T-helper 17 cell (primary cell): ENCODE measurements around the gene ESCO1. TPM values are rescaled to one million over a fixed set of nuclear protein-coding genes. Genes with fewer than 3 reads are reported as not detected.
"Not testable (repeated sequence)": the region's sequence is repeated elsewhere in the genome, so short reads cannot be mapped to it uniquely, and the experiment has no call there.

Source experiments
- ATAC-seq: fragments of 150-1000 bp; cut with Tn5 transposase; 2 replicates; pipeline ENCODE4 v1.10.0; 2021; ENCODE audit warnings: mild to moderate bottlenecking, moderate library complexity
- DNase-seq, 3 donors: peaks; one replicate each; pipeline versions ENCODE4 v3.0.0 to v3.0.0-alpha.2; 2020 to 2021
- H3K9me3 ChIP-seq: one replicate; pipeline ENCODE4 v1.7.0; 2013; ENCODE audit warnings: low read length, mild to moderate bottlenecking; ENCODE audit not compliant: control insufficient read depth, poor library complexity, severe bottlenecking
- H3K27ac Mint-ChIP-seq: one replicate; pipeline ENCODE4 v1.8.0; 2022; ENCODE audit warnings: mild to moderate bottlenecking, moderate library complexity, mixed read lengths
- H3K27me3 Mint-ChIP-seq: one replicate; pipeline ENCODE4 v1.8.0; 2022; ENCODE audit warnings: mixed read lengths
- H3K36me3 Mint-ChIP-seq: one replicate; pipeline ENCODE4 v1.8.0; 2022; ENCODE audit warnings: low read depth, mixed read lengths
- H3K4me1 Mint-ChIP-seq: one replicate; pipeline ENCODE4 v1.8.0; 2022; ENCODE audit warnings: mild to moderate bottlenecking, mixed read lengths
- H3K4me3 Mint-ChIP-seq: one replicate; pipeline ENCODE4 v1.8.0; 2022; ENCODE audit warnings: mild to moderate bottlenecking, moderate library complexity, mixed read lengths
- total RNA-seq, 4 donors: library from RNA in 2 of 4; stranded (reverse) in 2 of 4; gene quantifications; one replicate each; pipeline ENCODE4 v1.2.3 and lab custom pipeline; 2022 to 2026

ESCO1 gene
- total RNA-seq, 2 donors from 2014 or later = 32.5 to 37.7 TPM

GRCh38 chr18:21602299-21602587, 1.7 kb upstream of the ESCO1 start:
- no peak for ATAC-seq
- peak overlapping the region; percentile 54 for H3K27ac Mint-ChIP-seq
- peaks cover 6% of the 10 kb centered on the region for H3K36me3 Mint-ChIP-seq
- H3K4me1 Mint-ChIP-seq = peaks cover 28% of the 10 kb centered on the region
- peak overlapping the region; percentile 15 for H3K4me3 Mint-ChIP-seq
- DNase-seq = no peak
- no peaks in the 10 kb centered on the region for H3K9me3 ChIP-seq
- H3K27me3 Mint-ChIP-seq = no peaks in the 10 kb centered on the region

GRCh38 chr18:21599585-21600525, 649 bp downstream of the ESCO1 start:
- ATAC-seq (peak; percentile 63), DNase-seq (peak in 2 of 3 donors; percentile 45 to 57)
- H3K4me1 Mint-ChIP-seq = peaks cover 29% of the 10 kb centered on the region
- H3K4me3 Mint-ChIP-seq = peak overlapping the region; percentile 98
- H3K27ac Mint-ChIP-seq = peak overlapping the region; percentile 99
- peaks cover 6% of the 10 kb centered on the region for H3K36me3 Mint-ChIP-seq
- H3K27me3 Mint-ChIP-seq = no peaks in the 10 kb centered on the region
- no peaks in the 10 kb centered on the region for H3K9me3 ChIP-seq

DNA sequence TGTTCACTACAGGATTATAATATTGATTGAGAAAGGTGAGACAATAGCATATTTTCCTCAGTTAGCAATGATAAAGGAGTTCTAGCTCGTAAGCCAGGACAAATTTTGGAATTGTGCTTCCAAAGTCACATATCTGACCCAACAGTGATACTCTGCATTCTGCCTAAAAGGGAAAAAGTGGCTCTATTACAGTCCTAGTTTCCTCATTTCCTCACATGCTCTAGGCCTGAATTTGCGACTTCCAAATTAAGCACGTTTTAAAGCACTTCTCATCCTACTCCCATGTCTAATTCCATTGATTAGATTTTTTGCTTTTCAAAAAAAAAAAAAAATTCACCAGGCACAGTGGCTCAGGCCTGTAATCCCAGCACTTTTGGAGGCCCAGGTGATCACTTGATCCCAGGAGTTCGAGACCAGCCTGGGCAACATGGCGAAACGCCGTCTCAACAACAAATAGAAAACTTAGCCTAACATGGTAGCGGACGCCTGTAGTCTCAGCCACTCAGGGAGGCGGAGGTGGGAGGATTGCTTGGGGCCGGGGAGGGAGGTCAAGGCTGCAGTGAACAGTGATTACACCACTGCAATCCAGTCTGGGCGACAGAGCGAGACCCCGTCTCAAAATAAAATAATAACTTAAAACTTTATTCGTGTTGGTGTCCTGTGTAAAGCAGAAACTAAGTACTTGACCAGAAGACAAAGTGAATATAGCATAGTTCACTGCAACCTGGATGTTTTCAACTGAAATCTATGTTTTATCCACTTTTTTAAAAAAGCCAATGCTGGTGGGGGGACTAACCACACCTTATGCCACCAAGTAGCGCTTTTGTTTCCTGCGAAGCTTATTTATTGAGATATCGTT, 1.5 kb downstream of the ESCO1 start:
- H3K4me1 Mint-ChIP-seq = peaks cover 28% of the 10 kb centered on the region
- no peaks in the 10 kb centered on the region for H3K9me3 ChIP-seq
- ATAC-seq (no peak), DNase-seq (no peak)
- H3K4me3 Mint-ChIP-seq = peak overlapping the region; percentile 98
- no peaks in the 10 kb centered on the region for H3K27me3 Mint-ChIP-seq
- H3K36me3 Mint-ChIP-seq = peaks cover 6% of the 10 kb centered on the region
- H3K27ac Mint-ChIP-seq = peak overlapping the region; percentile 99

DNA sequence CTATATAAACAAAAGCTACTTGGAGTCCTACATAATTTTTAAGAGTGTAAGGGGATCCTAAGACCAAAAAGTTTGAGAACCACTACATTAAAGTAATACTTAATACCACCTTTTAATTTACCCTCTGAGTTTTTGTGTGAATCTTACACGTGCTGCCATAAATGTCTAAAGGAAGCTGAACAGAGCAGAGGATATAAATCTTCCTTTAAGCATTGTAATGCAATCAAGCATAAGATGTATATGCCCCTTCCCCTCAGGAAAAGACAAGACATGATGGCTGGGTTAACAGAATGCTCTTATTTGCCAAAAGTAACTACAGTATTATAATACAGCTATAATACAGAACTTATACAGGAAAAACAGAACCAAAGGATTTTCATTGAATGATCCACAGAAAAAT, 2.9 kb downstream of the ESCO1 start:
- H3K27ac Mint-ChIP-seq = no peak overlapping the region
- H3K9me3 ChIP-seq = no peaks in the 10 kb centered on the region
- ATAC-seq (no peak), DNase-seq (no peak)
- H3K27me3 Mint-ChIP-seq = no peaks in the 10 kb centered on the region
- peaks cover 31% of the 10 kb centered on the region for H3K4me1 Mint-ChIP-seq
- no peak overlapping the region for H3K4me3 Mint-ChIP-seq
- peaks cover 6% of the 10 kb centered on the region for H3K36me3 Mint-ChIP-seq

GRCh38 chr18:21593540-21594257, 6.8 kb downstream of the ESCO1 start:
- H3K27me3 Mint-ChIP-seq = no peaks in the 10 kb centered on the region
- no peak for DNase-seq
- no peak overlapping the region for H3K4me3 Mint-ChIP-seq
- peaks cover 14% of the 10 kb centered on the region for H3K4me1 Mint-ChIP-seq
- no peaks in the 10 kb centered on the region for H3K9me3 ChIP-seq
- peak overlapping the region; percentile 4 for H3K27ac Mint-ChIP-seq
- peak; percentile 70 for ATAC-seq
- no peaks in the 10 kb centered on the region for H3K36me3 Mint-ChIP-seq

DNA sequence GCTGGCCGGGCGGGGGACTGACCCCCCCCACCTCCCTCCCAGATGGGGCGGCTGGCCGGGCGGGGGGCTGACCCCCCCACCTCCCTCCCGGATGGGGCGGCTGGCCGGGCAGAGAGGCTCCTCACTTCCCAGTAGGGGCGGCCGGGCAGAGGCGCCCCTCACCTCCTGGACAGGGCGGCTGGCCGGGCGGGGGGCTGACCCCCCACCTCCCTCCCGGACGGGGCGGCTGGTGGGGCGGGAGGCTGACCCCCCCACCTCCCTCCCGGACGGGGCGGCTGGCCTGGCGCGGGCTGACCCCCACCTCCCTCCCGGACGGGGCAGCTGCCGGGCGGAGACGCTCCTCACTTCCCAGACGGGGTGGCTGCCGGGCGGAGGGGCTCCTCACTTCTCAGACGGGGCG, 8.1 kb downstream of the ESCO1 start:
- H3K9me3 ChIP-seq, H3K27me3 Mint-ChIP-seq, H3K36me3 Mint-ChIP-seq, DNase-seq, H3K4me3 Mint-ChIP-seq, ATAC-seq, H3K27ac Mint-ChIP-seq: not testable (repeated sequence)
- H3K4me1 Mint-ChIP-seq = peaks cover 11% of the 10 kb centered on the region

DNA sequence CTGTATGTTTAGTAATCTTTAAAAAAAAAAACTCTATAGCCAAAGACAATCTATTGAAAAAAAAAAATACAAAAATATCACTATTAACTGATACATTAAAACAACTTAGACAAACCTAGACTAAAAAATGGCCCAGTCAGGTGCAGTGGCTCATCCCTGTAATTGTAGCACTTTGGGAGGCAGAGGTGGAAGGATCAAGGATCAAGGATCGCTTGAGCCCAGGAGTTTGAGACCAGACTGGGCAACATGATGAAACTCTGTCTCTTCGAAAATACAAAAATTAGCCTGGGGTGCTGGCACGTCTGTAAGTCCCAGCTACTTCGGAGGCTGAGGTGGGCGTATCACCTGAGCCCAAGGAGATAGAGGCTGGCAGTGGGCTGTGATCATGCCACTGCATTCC, 16.1 kb downstream of the ESCO1 start:
- no peak for ATAC-seq

DNA sequence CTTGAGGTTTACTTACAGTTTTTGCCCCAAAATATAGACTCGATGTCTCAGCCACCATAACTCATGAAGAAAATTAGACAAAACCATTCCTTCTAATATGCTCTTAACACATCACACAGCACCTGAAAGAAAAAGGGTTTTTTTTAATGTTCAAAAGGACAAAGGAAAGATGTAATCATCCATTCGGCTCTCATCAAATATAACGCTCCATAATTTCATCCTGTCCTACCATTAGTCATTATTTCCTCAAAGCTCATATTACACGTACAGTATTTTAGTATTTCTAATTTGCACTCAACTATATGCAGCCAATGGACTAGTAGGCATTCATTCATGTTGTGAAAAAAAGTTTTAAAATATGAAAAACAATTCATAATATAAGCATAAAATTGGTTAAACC, 24.8 kb downstream of the ESCO1 start:
- Mint-ChIP-seq H3K27me3 (no peaks in the 10 kb centered on the region), H3K36me3 (peaks cover 16% of the 10 kb centered on the region), H3K27ac (no peak overlapping the region), H3K4me1 (peaks cover 16% of the 10 kb centered on the region), H3K4me3 (no peak overlapping the region)
- ATAC-seq (no peak), DNase-seq (no peak)
- H3K9me3 ChIP-seq = no peaks in the 10 kb centered on the region

More for the DNA sequence above, 16.1 kb downstream of the ESCO1 start:
- H3K27ac Mint-ChIP-seq = peak overlapping the region; percentile 75
- H3K4me3 Mint-ChIP-seq = no peak overlapping the region
- DNase-seq = no peak
- no peaks in the 10 kb centered on the region for H3K27me3 Mint-ChIP-seq
- H3K9me3 ChIP-seq = no peaks in the 10 kb centered on the region
- H3K4me1 Mint-ChIP-seq = peaks cover 11% of the 10 kb centered on the region
- peaks cover 2% of the 10 kb centered on the region for H3K36me3 Mint-ChIP-seq

DNA sequence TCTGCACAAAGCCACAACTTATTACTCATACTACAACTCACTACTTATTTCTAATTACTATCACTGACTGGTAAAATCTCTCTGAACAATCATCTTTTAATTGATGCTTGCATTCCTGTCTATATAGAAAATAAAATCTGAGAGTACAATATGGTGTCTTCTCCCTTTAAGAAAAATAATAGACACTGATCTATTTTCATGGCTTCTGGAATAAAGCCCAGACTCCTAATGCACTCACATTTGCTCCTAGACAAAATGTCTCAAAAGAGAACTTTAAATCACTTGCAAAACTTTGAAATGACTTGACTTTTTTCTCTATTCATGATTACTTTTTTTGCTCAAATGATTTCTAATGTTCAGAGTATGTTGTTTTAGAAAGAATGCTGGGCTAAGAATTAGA, 28.7 kb downstream of the ESCO1 start:
- no peaks in the 10 kb centered on the region for H3K27me3 Mint-ChIP-seq
- no peak overlapping the region for H3K27ac Mint-ChIP-seq
- no peak overlapping the region for H3K4me3 Mint-ChIP-seq
- no peaks in the 10 kb centered on the region for H3K9me3 ChIP-seq
- H3K4me1 Mint-ChIP-seq = peaks cover 10% of the 10 kb centered on the region
- DNase-seq (no peak), ATAC-seq (no peak)
- peaks cover 11% of the 10 kb centered on the region for H3K36me3 Mint-ChIP-seq

GRCh38 chr18:21559195-21559594, 41.3 kb downstream of the ESCO1 start:
- no peak overlapping the region for H3K27ac Mint-ChIP-seq
- H3K9me3 ChIP-seq = no peaks in the 10 kb centered on the region
- no peaks in the 10 kb centered on the region for H3K27me3 Mint-ChIP-seq
- ATAC-seq (no peak), DNase-seq (no peak)
- H3K4me3 Mint-ChIP-seq = no peak overlapping the region
- H3K36me3 Mint-ChIP-seq = peaks cover 5% of the 10 kb centered on the region
- peaks cover 2% of the 10 kb centered on the region for H3K4me1 Mint-ChIP-seq

DNA sequence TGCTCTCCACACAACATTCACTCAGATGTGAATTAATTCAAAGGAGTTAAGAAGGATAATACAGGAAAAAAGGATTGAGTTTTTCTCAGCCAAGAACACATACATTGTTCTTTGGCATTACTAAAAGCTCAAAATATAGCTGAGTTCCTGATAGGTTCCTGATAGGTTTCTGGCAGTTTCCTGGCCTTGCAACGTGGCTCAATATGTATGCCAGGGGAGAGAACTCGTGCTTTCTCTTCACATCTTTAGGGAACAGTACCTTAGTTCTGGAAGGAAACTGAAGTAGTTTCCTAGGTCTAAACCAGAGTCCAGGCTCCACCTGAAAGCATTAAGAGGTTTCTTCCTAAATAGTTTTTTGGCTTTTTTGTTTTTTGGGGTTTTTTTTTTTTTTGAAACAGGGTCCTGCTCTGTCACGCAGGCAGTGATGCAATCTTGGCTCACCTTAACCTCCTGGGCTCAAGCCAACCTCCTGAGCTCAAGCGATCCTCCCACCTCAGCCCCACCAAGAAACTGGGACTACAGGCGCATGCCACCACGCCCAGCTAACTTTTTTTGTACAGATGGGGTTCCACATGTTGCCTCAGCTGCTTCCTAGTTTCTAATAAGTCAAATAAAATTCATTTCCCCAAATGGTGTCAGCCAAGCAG, 42.8 kb downstream of the ESCO1 start:
- H3K27ac Mint-ChIP-seq = no peak overlapping the region

GRCh38 chr18:21550510-21550970, 50.0 kb downstream of the ESCO1 start:
- Mint-ChIP-seq H3K4me1 (peaks cover 8% of the 10 kb centered on the region), H3K36me3 (peaks cover 6% of the 10 kb centered on the region), H3K27me3 (no peaks in the 10 kb centered on the region), H3K4me3 (no peak overlapping the region), H3K27ac (no peak overlapping the region)
- no peaks in the 10 kb centered on the region for H3K9me3 ChIP-seq
- ATAC-seq (no peak), DNase-seq (no peak)

More for the DNA sequence above, 42.8 kb downstream of the ESCO1 start:
- peaks cover 2% of the 10 kb centered on the region for H3K36me3 Mint-ChIP-seq
- no peaks in the 10 kb centered on the region for H3K4me1 Mint-ChIP-seq
- no peaks in the 10 kb centered on the region for H3K9me3 ChIP-seq
- H3K4me3 Mint-ChIP-seq = no peak overlapping the region
- ATAC-seq = no peak
- DNase-seq = no peak
- no peaks in the 10 kb centered on the region for H3K27me3 Mint-ChIP-seq
